ENCODE data around the gene DNAJA2.

Gene DNAJA2

GRCh38 chr16:46915483-46916025 is 57.9 kb downstream of the DNAJA2 start:
- Mint-ChIP-seq H3K27ac (no peak overlapping the region), H3K27me3 (no peaks in the 10 kb centered on the region), H3K9me3 (no peaks in the 10 kb centered on the region), H3K4me1 (ENCODE audit: low read depth in 2 of 2) (no peaks in the 10 kb centered on the region), H3K4me3 (no peak overlapping the region), H3K36me3 (ENCODE audit: insufficient read depth) (peaks cover 2% of the 10 kb centered on the region)
- ATAC-seq (replicated peaks) (no peak), DNase-seq (no peak)

- ATAC-seq (replicated peaks) (no peak), DNase-seq (no peak)
- no peaks in the 10 kb centered on the region for H3K4me1 Mint-ChIP-seq (ENCODE audit: low read depth in 2 of 2)
- peaks cover 2% of the 10 kb centered on the region for H3K36me3 Mint-ChIP-seq (ENCODE audit: insufficient read depth)
- no peak overlapping the region for H3K27ac Mint-ChIP-seq
- H3K9me3 Mint-ChIP-seq: no peaks in the 10 kb centered on the region
- no peaks in the 10 kb centered on the region for H3K27me3 Mint-ChIP-seq
- H3K4me3 Mint-ChIP-seq: no peak overlapping the region
Measured at GRCh38 chr16:46914556-46915201, 58.8 kb downstream of the DNAJA2 start.

- no peak for DNase-seq
- Mint-ChIP-seq H3K9me3 (no peaks in the 10 kb centered on the region), H3K4me3 (no peak overlapping the region), H3K36me3 (ENCODE audit: insufficient read depth) (no peaks in the 10 kb centered on the region), H3K27me3 (no peaks in the 10 kb centered on the region), H3K27ac (no peak overlapping the region), H3K4me1 (ENCODE audit: low read depth in 2 of 2) (no peaks in the 10 kb centered on the region)
- ATAC-seq (replicated peaks): no peak
Measured at GRCh38 chr16:46911650-46912049, 61.8 kb downstream of the DNAJA2 start.

GRCh38 chr16:46911038-46911437 is 62.4 kb downstream of the DNAJA2 start:
- Mint-ChIP-seq H3K27ac (no peak overlapping the region), H3K36me3 (ENCODE audit: insufficient read depth) (no peaks in the 10 kb centered on the region), H3K4me3 (no peak overlapping the region), H3K9me3 (no peaks in the 10 kb centered on the region), H3K4me1 (ENCODE audit: low read depth in 2 of 2) (no peaks in the 10 kb centered on the region), H3K27me3 (no peaks in the 10 kb centered on the region)
- DNase-seq (no peak), ATAC-seq (replicated peaks) (no peak)

GRCh38 chr16:46908540-46909372 is 64.7 kb downstream of the DNAJA2 start:
- H3K36me3 Mint-ChIP-seq (ENCODE audit: insufficient read depth): no peaks in the 10 kb centered on the region
- H3K27me3 Mint-ChIP-seq: no peaks in the 10 kb centered on the region
- H3K4me3 Mint-ChIP-seq: no peak overlapping the region
- no peak overlapping the region for H3K27ac Mint-ChIP-seq
- no peaks in the 10 kb centered on the region for H3K4me1 Mint-ChIP-seq (ENCODE audit: low read depth in 2 of 2)
- ATAC-seq (replicated peaks): peak; percentile 51
- DNase-seq: peak; percentile 43 to 50 (median 43)
- no peaks in the 10 kb centered on the region for H3K9me3 Mint-ChIP-seq

- Mint-ChIP-seq H3K9me3 (no peaks in the 10 kb centered on the region), H3K27ac (peak overlapping the region in 1 of 2 donors; percentile 13), H3K4me1 (ENCODE audit: low read depth in 2 of 2) (no peaks in the 10 kb centered on the region), H3K27me3 (no peaks in the 10 kb centered on the region), H3K36me3 (ENCODE audit: insufficient read depth) (no peaks in the 10 kb centered on the region), H3K4me3 (no peak overlapping the region)
- no peak for DNase-seq
- ATAC-seq (replicated peaks): no peak
Measured at GRCh38 chr16:46907061-46907774, 66.3 kb downstream of the DNAJA2 start.

GRCh38 chr16:46906360-46907060 is 67.0 kb downstream of the DNAJA2 start:
- Mint-ChIP-seq H3K4me3 (no peak overlapping the region), H3K4me1 (ENCODE audit: low read depth in 2 of 2) (no peaks in the 10 kb centered on the region), H3K27me3 (no peaks in the 10 kb centered on the region), H3K9me3 (no peaks in the 10 kb centered on the region), H3K27ac (peak overlapping the region in 1 of 2 donors; percentile 13), H3K36me3 (ENCODE audit: insufficient read depth) (no peaks in the 10 kb centered on the region)
- DNase-seq (no peak), ATAC-seq (replicated peaks) (no peak)

All from effector memory CD8-positive, alpha-beta T cell (primary cell).